GM10266 (cell line): ENCODE data around the gene SLC22A12.
"Not testable (repeated sequence)": the region's sequence is repeated elsewhere in the genome, so short reads cannot be mapped to it uniquely, and the experiment has no call there.

Source experiments
- DNase-seq: peaks from one replicate; pipeline ENCODE4 v3.0.0; 2012; ENCODE audit errors: extremely low spot score
- CTCF ChIP-seq: IDR thresholded peaks from 2 replicates; pipeline ENCODE4 v1.5.1; 2012; ENCODE audit warnings: mild to moderate bottlenecking, low read depth; ENCODE audit not compliant: control insufficient read depth, insufficient read depth; ENCODE audit errors: missing control alignments

SLC22A12 gene

GRCh38 chr11:64559351-64560138 is 31.5 kb upstream of the SLC22A12 start:
- TF ChIP-seq CTCF, result no peak
- no peak for DNase-seq

GRCh38 chr11:64560139-64560771 is 30.8 kb upstream of the SLC22A12 start:
- no peak for TF ChIP-seq CTCF
- DNase-seq, result no peak

GRCh38 chr11:64560941-64561340 is 30.1 kb upstream of the SLC22A12 start:
- DNase-seq, result no peak
- no peak for TF ChIP-seq CTCF

- DNase-seq, result not testable (repeated sequence)
These were observed 29.6 kb upstream of the SLC22A12 start for GRCh38 chr11:64561429-64561828.

GRCh38 chr11:64561984-64562722 is 28.9 kb upstream of the SLC22A12 start:
- DNase-seq, result no peak
- no peak for TF ChIP-seq CTCF

GRCh38 chr11:64562723-64563351 is 28.2 kb upstream of the SLC22A12 start:
- no peak for TF ChIP-seq CTCF
- no peak for DNase-seq

GRCh38 chr11:64563966-64564365 is 27.1 kb upstream of the SLC22A12 start:
- TF ChIP-seq CTCF, result no peak
- no peak for DNase-seq
